Astrocyte of the spinal cord (primary cell): ENCODE measurements around the gene ZNF438.

Source experiments
- DNase-seq: peaks from one replicate; pipeline ENCODE4 v3.0.0; 2011; ENCODE audit warnings: low read depth, low spot score
- H3K4me3 ChIP-seq: 2 replicates; pipeline ENCODE4 v1.5.1; 2011; ENCODE audit warnings: low read depth, mild to moderate bottlenecking, low read length, moderate library complexity
- CTCF ChIP-seq: IDR thresholded peaks from 2 replicates; pipeline ENCODE4 v1.5.1; 2012; ENCODE audit warnings: low read depth, mild to moderate bottlenecking, low read length, inconsistent platforms
- in situ Hi-C: cut with HindIII; loops from 2 replicates; pipeline ENCODE4 v1.10.0; 2017; ENCODE audit warnings: low sequenced_read_pairs

Gene ZNF438

DNA sequence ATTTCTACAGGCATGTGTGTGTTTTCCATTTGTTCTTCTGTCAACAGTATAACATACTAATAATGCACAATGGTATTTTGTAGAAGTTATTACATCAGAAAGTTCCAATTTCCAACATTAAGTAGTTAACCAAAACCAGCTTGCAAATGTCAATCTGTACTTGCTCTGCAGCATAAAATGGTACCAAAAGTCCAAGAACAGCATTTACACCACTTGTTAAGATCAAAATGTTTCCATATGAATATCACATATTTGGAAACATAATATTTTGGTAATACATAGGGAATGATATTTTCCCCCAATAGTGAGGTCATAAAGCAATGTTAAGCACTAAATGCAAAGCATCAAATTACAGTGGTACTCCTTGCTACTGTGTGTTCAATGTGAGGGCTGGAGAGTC, 162.1 kb downstream of the ZNF438 start:
- H3K4me3 ChIP-seq, result no peak overlapping the region
- no peak for TF ChIP-seq CTCF
- no peak for DNase-seq
- in situ Hi-C loops, result no loop called here

- no peak overlapping the region for H3K4me3 ChIP-seq
- in situ Hi-C loops, result no loop called here
- no peak for TF ChIP-seq CTCF
- no peak for DNase-seq
These were observed 163.1 kb downstream of the ZNF438 start for GRCh38 chr10:30868611-30869010.

DNA sequence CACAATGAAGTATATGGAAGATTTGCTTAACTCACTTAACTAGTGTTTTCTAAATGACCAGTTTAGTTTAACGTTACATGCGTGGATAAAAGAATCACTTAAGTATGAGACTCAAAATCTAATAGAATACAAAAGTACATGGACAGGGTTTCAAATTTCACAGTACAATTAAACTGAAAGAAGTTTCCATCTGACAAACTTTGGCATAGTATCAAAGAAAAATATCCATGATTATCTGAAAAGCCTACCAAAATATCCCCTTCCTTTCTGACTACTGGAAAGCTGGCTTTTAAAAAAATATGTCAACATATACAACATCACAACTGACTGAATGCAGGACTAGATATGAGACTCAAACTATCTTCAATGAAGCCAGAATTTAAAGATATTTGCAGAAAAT, 164.8 kb downstream of the ZNF438 start:
- H3K4me3 ChIP-seq, result no peak overlapping the region
- in situ Hi-C loops, result no loop called here
- TF ChIP-seq CTCF, result no peak
- DNase-seq, result no peak

- no peak for DNase-seq
- in situ Hi-C loops, result no loop called here
- TF ChIP-seq CTCF, result no peak
- H3K4me3 ChIP-seq, result no peak overlapping the region
These were observed 166.3 kb downstream of the ZNF438 start for GRCh38 chr10:30865141-30865926.

DNA sequence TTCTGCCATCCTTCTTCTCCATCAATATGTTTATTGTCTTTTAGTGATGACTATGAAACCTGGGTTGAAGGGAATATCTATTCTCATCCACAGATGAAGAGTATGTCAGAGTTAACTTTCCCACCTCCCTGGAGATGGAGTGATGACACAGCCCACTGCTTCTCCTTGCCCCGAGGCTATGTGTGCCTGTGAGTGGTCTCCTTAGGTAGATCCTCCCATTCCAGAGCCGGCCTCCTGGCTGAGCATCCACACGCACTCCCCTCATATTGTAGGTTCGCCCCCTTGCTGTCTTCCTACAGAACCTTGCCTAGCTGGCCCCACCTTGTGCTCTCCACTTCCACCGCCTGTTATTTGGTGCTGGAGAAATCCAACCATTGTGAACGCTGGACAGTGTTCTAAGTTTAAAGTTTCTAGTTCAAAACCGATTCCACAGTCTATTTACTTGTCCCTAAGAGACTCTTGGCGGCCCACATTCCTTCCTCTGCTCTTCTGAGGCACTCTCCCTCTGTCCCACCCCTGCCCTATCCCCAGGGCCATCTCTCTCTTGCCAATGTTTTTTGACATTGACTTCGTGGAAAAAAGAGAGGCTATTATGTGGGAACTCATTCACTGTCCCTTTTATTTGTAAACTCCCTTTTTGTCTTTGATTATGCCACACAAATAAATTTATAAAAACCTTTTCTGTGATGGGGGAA, 168.0 kb downstream of the ZNF438 start:
- in situ Hi-C loops, result no loop called here
- no peak for TF ChIP-seq CTCF
- DNase-seq, result no peak
- H3K4me3 ChIP-seq, result no peak overlapping the region

GRCh38 chr10:30862486-30862885, 169.2 kb downstream of the ZNF438 start:
- peak; percentile 48 for DNase-seq
- in situ Hi-C loops, result no loop called here
- no peak overlapping the region for H3K4me3 ChIP-seq
- no peak for TF ChIP-seq CTCF
